NCI-H524 treated with DMSO at 0.1 percent for 48 hours (cell line): ENCODE data around the gene CLEC4E.
"Not testable (repeated sequence)": the region's sequence is repeated elsewhere in the genome, so short reads cannot be mapped to it uniquely, and the experiment has no call there.

Source experiments
- DNase-seq: peaks from one replicate; lab custom pipeline; 2025; lab: John Stamatoyannopoulos, UW

The CLEC4E gene, protein sequence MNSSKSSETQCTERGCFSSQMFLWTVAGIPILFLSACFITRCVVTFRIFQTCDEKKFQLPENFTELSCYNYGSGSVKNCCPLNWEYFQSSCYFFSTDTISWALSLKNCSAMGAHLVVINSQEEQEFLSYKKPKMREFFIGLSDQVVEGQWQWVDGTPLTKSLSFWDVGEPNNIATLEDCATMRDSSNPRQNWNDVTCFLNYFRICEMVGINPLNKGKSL

GRCh38 chr12:8540831-8541230 is at the start of gene CLEC4E:
TSS of gene CLEC4E (minus strand) at chr12:8540905. CDS start at chr12:8540797, 108 bp downstream.
- not testable (repeated sequence) for DNase-seq

DNA sequence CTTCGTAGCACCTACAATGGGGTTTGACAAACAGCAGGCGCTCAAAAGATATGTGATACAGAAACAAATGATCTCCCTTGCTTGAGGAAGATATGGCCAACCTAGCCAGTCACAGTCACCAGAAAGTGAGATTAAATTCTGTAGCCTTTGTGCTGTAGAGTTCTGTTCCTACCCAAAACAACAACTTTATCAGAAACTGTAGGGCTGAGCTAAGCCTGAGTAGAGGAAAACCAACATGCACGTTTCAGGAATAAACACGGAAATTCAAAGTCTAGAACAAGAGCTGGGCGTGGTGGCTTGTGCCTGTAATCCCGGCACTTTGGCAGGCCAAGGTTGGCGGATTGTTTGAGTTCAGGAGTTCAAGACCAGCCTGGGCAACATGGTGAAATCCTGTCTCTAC is 49.0 kb upstream of the CLEC4E start:
- no peak for DNase-seq

DNA sequence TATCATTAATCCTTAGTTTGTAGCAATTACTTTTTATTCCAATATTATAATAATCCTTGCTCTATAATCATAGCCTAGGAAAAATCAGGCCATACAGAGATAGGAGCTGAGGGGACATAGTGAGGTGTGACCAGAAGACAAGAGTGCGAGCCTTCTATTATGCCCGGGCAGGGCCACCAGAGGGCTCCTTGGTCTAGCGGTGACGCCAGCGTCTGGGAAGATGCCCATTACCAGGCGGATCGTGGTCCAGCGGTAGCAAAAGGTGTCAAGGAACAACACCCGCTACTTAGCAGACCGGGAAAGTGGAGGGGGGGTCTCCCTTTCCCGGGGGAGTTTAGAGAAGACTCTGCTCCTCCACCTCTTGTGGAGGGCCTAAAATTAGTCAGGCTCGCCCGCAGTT is 43.8 kb upstream of the CLEC4E start:
- not testable (repeated sequence) for DNase-seq

DNA sequence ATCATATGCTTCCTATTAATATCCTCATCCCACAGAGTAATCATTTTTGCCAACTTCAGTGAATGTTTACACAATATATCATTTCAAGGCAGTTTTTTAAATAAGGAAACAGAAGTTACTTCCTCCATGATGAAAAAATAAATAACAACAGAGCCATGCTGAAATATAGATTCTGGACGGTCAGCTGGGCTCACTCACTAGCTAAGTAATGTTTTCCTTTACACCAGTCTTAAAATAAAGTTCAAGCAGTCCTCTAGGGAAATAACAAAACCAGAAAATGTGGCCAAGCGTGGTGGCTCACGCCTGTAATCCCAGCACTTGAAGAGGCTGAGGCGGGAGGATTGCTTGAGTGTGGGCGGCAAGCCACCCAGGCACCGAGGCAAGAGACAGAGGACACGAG is 43.3 kb upstream of the CLEC4E start:
- DNase-seq, result no peak

DNA sequence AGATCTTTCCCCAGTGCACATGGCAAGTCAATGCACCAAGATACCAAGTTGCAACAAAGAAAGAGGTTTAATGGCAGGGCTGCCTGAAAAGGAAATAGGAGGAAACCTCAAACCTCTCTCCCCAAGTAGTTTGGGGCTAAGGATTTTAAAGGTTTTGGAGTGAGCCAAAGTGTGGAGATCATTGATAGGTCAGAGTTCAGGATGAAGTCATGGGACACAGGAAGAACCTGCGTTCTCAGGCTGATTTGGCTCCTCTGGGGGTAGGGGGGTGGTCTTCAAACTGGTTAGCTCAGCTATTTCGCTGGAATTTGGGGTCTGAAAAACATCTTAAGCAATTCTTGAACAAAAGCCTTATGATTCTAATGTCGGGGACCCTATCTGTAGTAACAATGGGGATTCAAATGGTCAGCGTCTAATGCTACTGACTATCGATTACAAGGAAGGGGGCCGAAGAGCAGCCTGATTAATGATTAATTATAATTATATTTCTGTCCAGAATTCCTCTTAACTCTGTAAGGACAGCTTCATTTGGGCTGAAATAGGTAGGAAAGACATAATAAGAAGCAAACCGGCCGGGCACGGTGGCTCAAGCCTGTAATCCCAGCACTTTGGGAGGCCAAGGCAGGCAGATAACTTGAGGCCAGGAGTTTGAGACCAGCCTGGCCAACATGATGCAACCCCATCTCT is 40.5 kb upstream of the CLEC4E start:
- DNase-seq, result no peak

- DNase-seq, result no peak
Measured at GRCh38 chr12:8577879-8578278, 37.2 kb upstream of the CLEC4E start.

DNA sequence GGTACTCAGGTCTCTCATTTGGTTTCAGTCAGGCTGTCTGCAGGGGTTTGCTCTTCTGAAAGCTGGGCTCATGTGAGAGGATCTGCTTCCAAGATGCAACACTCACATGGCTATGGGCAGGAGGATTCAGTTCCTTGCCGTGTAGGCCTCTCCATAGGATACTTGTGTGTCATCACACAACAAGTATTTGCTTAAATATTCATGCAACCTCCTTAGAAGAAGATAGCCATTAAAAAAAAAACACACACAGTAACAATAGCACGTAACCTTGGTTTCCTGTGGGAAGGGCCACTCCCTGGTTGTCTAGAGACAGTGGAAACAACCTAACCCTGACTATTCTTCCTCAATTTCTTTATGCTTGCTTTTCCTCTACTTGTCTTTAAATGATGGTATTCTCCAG is 31.8 kb upstream of the CLEC4E start:
- no peak for DNase-seq

- DNase-seq, result no peak
Measured at GRCh38 chr12:8566525-8566924, 25.8 kb upstream of the CLEC4E start.

DNA sequence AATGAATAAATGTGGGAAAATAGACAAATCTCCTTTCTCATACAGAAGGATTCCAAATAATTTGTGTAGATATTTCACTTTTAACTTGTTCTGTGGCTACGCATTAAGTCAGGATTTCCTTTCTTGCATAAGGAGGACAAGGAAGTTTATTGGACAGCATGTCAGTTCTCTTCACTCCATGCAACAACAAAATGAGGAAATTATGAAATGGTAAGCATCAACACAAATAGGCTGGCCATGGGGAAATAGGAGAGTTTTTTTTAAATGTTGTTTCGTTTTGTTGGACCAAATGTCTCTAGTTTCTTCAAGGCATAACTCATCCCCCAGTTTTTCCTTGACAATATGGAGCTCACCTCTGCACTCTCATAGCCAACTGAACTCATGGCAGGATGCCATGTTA is 25.3 kb upstream of the CLEC4E start:
- DNase-seq, result not testable (repeated sequence)

GRCh38 chr12:8564656-8565055 is 24.0 kb upstream of the CLEC4E start:
- DNase-seq, result no peak

DNA sequence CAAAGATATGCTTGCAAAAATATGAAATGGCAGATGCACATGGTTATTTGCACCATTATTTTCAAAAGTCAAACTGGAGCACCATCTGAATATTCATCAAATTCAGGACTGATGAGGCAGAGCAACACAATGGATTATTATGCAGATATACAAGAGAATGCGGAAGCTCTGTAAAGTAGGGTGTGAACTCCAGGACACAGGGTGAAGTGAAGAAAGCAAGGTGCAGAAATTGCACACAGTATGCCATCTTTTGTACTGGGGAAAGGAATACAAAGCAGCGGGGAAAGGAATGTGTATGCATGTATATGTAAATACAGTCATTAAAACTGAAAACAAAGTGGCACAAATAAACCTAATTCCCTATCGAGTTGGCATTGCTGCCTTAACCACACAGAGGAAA is 22.7 kb upstream of the CLEC4E start:
- no peak for DNase-seq

- DNase-seq, result no peak
Measured at GRCh38 chr12:8562310-8562709, 21.6 kb upstream of the CLEC4E start.

DNA sequence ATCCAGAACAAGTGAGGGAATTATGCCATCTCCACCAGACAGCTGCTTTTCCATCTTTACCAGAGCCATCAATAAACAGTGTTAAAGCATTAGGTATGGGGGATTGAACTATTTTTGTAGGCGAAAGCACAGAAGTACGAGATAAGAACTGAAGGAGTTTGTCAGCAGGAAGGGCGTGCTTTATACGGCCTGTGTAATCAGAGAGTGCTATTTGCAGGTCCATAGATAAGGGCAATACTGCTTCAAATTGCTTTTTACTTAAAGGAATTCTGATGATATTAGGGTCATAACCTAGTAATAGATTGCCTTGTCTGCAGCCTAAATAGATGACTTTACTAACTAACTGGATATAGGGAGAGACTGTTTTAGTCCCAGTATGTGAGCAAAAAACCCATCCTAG is 20.3 kb upstream of the CLEC4E start:
- no peak for DNase-seq

DNA sequence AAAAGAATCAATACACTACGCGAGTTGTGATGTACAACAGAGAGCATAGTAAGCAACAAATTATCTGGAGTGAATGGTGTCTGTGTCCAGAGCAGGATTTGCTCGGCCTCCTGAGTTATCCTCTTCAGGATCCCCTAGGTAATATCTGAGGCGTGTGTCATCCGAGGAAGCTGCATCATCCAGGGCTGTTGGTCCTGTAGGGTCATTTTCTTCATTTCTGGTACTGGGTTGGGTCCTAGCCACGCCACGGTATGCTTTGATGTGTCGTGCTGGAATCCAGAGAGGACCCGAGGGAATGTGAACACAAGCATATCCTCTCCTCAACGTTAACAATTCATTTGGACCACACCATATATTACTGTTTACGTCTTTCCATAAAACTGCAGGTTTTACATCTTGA is 19.0 kb upstream of the CLEC4E start:
- DNase-seq, result no peak

- no peak for DNase-seq
Measured at GRCh38 chr12:8556531-8557097, 15.9 kb upstream of the CLEC4E start.

DNA sequence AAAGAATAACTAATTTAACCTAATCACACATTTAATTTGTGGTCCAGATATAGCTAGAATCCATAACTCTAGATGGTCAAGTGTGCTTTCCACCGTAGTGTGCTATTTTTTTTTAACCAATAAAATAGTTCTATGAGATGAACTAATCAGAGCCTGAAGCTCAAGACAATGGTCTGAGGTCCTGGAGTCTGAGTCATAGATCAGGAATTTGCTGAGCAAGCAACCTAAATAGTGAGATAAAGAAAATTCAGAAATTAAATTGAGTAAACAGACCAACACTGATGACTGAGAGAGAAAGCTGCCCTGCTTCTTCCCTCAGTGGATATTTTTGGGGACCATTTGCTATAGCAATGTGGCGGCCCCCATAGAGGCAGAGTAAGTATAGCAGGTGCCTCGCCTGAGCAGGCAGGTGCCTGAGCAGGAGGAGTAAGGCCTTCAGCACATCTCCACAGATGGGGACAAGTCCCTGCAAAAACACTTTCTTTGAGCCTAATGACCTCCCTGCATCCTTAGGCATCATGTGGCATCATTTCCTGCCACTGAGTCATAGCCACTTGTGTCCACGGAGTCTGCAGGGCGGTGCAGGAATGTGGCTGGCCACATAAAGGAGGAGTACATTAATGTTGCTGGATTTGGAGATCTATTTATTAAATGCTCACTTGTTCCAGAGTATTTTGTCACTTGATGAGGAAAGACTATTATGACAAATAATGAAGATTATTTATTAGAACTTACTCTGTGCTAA is 13.9 kb upstream of the CLEC4E start:
- no peak for DNase-seq

- no peak for DNase-seq
Measured at GRCh38 chr12:8553088-8553627, 12.5 kb upstream of the CLEC4E start.

DNA sequence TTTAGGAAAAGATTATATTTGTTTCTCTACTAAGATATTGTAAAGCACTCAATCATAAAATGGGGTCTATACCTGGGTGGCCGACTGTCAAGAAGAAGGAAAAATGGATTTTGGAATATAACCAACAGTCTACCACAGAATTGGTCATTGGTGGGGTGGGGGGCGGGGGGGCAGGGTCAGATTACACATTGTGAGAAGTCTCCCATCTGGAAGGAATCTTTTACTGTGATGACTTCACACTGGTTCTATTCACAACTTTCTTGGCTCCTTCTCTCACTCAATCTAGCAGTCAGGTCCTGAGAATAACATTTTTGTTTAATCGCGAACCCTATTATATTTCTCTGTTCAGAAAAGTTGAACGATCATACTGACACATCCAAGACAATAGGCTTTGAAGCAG is 8.7 kb upstream of the CLEC4E start:
- DNase-seq, result no peak

DNA sequence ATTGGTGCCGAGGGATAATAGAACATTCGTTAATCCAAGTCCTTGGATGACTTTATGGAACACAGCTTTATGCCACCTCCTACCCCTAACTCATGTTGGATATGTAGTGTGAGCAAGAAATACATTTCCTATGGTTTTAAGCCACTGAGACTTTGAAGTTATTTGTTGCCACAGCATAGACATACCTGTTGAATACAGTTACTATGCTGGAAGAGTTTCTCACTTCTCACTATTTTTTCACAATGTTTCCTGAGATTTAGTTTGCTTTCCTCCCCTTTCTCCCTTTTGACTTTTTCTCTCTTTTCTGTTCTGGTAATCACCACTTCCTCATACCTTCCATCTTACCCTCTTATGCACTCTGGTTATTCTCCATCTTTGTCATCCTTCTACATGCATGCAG is 7.5 kb upstream of the CLEC4E start:
- no peak for DNase-seq

- no peak for DNase-seq
Measured at GRCh38 chr12:8547645-8548044, 6.9 kb upstream of the CLEC4E start.

GRCh38 chr12:8546591-8546990 is 5.9 kb upstream of the CLEC4E start:
- no peak for DNase-seq

DNA sequence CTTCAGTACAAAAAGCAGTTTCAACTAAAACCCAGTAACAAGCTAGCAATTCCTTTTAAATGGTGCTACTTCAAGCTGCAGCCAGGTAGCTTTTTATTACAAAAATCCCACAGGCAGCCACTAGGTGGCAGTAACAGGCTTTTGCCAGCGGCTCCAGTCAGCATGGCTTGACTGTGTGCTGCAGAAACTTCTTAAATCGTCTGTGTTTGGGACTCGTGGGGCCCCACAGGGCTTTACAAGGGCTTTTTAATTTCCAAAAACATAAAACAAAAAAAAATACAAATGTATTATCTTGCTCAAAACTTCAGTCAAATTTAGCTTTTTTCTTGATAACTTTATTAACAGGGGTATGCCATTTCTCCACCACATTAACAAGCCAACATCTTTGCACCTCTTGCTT is 3.6 kb upstream of the CLEC4E start:
- no peak for DNase-seq

GRCh38 chr12:8541562-8541961 is 857 bp upstream of the CLEC4E start:
- DNase-seq, result no peak
